K562 (cell line): Measurements from ENCODE around the gene EIF4E. TPM values are rescaled to one million over a fixed set of nuclear protein-coding genes. Genes with fewer than 3 reads are reported as not detected.
A peak's percentile ranks its signal among the peaks of the same experiment; 100 is the strongest.

Source experiments
- CC2D1A ChIP-seq: fragments of 450-650 bp; IDR thresholded peaks from 2 replicates; pipeline ENCODE4 v1.6.1; 2017; ENCODE audit warnings: mild to moderate bottlenecking
- CEBPB ChIP-seq: fragments of 450-650 bp; IDR thresholded peaks from 2 replicates; pipeline ENCODE4 v1.6.1; 2016; ENCODE audit warnings: missing genetic modification characterization, missing compliant biosample characterization
- ETV5 ChIP-seq: sonication (generic); formaldehyde crosslinking; IDR thresholded peaks from 2 replicates; pipeline ENCODE4 v1.4.0; 2020; ENCODE audit warnings: low read depth, mild to moderate bottlenecking, missing genetic modification reagents
- JUNB ChIP-seq: fragments of 450-650 bp; formaldehyde crosslinking; conservative IDR thresholded peaks from 2 replicates; pipeline ENCODE4 v1.4.0; 2020; ENCODE audit warnings: mild to moderate bottlenecking
- LEF1 ChIP-seq: fragments of 450-650 bp; IDR thresholded peaks from 2 replicates; pipeline ENCODE4 v1.6.1; 2016; ENCODE audit warnings: mild to moderate bottlenecking
- POLR3A ChIP-seq: IDR thresholded peaks from 2 replicates; pipeline ENCODE4 v1.6.1; 2011; ENCODE audit warnings: borderline replicate concordance, mild to moderate bottlenecking, moderate library complexity; ENCODE audit not compliant: insufficient read length, insufficient read depth; ENCODE audit errors: extremely low read depth
- PTBP1 ChIP-seq: fragments of 200-400 bp; formaldehyde crosslinking; IDR thresholded peaks from 2 replicates; pipeline ENCODE4 v1.6.1; 2017; ENCODE audit warnings: low read depth, low read length
- SPI1 ChIP-seq: IDR thresholded peaks from 2 replicates; pipeline ENCODE4 v1.6.1; 2011; ENCODE audit warnings: low read depth, low read length, control low read depth, borderline replicate concordance
- TOE1 ChIP-seq, 2 experiments: fragments of 450-650 bp in 1 of 2; sonication (generic) in 1 of 2; formaldehyde crosslinking in 1 of 2; IDR thresholded peaks; 2 replicates each; pipeline versions ENCODE4 v1.7.1 to v1.8.0; 2016 to 2022; ENCODE audit warnings: borderline replicate concordance in 2 of 2, mild to moderate bottlenecking in 2 of 2, antibody characterized with exemption in 1 of 2, inconsistent platforms in 1 of 2, low read depth in 1 of 2, missing genetic modification reagents in 1 of 2, moderate library complexity in 1 of 2
- ZNF121 ChIP-seq: sonication (generic); formaldehyde crosslinking; conservative IDR thresholded peaks from 2 replicates; pipeline ENCODE4 v1.8.0; 2022; ENCODE audit warnings: missing genetic modification reagents
- ZNF696 ChIP-seq: fragments of 250-450 bp; sonication (Bioruptor Pico); conservative IDR thresholded peaks from 2 replicates; pipeline ENCODE4 v1.4.0; 2020; ENCODE audit warnings: mild to moderate bottlenecking, moderate library complexity
- polyA plus RNA-seq, 8 experiments: library from polyadenylated mRNA; depleted of rRNA in 4 of 8; stranded (reverse) in 5 of 8; unstranded in 3 of 8; fragments of >200 nt; fragmentation: Nextera tagmentation in 2 of 8; fragmentation: Illumina TruSeq in 1 of 8; extraction: Ambion mirVana in 2 of 8; extraction: Trizol in 1 of 8; gene quantifications; 2 replicates each; pipeline versions ENCODE4 v1.2.1 to v1.2.3, GENCODE V29; 2011 to 2014; ENCODE audit warnings: inconsistent platforms in 1 of 8, missing spikeins in 1 of 8
- total RNA-seq, 7 experiments: library from RNA; depleted of rRNA in 6 of 7; stranded (reverse); fragments of >200 nt in 6 of 7; fragmentation: Illumina TruSeq in 2 of 7; extraction: Trizol in 2 of 7; gene quantifications; 2 replicates each; pipeline versions ENCODE4 v1.2.1 to v1.2.3, GENCODE V29; 2011 to 2021; ENCODE audit warnings: low replicate concordance in 1 of 7
- TF ChIP-seq, protein P1 (sequence below), 2 experiments: fragments of 250-450 bp in 1 of 2; fragments of 450-650 bp in 1 of 2; sonication (Bioruptor Pico) in 1 of 2; IDR thresholded peaks; 2 replicates each; pipeline versions ENCODE4 v1.6.1 to v1.8.0; 2016 to 2021; ENCODE audit warnings: mild to moderate bottlenecking in 2 of 2, moderate library complexity in 2 of 2, missing compliant biosample characterization in 1 of 2, missing genetic modification characterization in 1 of 2
- TF ChIP-seq, protein P2 (sequence below), 2 experiments: fragments of 450-650 bp in 1 of 2; sonication (generic) in 1 of 2; formaldehyde crosslinking in 1 of 2; IDR thresholded peaks in 1 of 2; conservative IDR thresholded peaks in 1 of 2; 2 replicates each; pipeline versions ENCODE4 v1.6.1 to v1.8.1; 2016 to 2023; ENCODE audit warnings: mild to moderate bottlenecking in 2 of 2, moderate library complexity in 2 of 2, inconsistent platforms in 1 of 2, missing genetic modification reagents in 1 of 2
- TF ChIP-seq, protein P3 (sequence below): sonication (generic); formaldehyde crosslinking; IDR thresholded peaks from 2 replicates; pipeline ENCODE4 v1.8.0; 2022; ENCODE audit warnings: mild to moderate bottlenecking, missing genetic modification reagents

EIF4E gene
- total and polyA plus RNA-seq, 9 of the 15 experiments (the other 6 are each of a cell fraction or from before 2014, with no cell fraction given), result 164 to 489 (median 179) TPM

DNA sequence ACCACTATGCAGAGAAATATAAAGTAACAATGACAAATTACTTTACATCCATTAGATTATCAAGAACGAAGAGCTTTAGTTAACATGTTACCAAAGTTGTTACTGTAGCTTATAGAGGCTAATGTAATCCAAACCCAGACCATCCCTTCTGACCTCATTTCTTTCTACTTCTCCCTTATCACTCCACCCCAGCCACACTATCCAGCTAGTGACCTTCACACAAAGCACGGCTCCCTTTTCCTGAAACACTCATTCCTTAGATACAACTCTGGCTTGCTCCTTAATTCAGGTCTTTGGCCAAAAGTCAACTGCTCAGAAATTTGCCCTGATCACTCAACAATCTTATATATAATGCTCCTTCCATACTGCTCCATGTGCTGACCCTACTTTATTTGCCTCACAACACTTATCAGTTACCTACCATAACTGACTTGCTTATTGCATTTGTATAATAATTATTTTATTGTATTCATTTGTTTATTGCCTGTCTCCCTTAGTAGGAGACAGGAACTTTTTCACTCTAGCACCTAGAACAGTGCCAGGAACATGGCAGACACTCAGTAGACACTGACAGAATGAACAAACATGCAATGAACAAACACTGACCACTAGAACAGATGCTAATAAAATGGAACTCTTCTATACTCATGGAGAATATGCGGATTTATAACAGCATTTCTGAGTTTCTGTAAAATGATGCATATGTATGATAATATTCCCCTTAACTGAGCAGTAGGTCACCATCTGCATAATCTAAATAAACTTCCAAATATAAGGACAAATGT is 67.6 kb downstream of the EIF4E start (continued):
- TF ChIP-seq ETV5 (CRISPR knock-in tag), result no peak
- TF ChIP-seq, protein P1, sequence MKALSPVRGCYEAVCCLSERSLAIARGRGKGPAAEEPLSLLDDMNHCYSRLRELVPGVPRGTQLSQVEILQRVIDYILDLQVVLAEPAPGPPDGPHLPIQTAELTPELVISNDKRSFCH (CRISPR knock-in tag; IDR thresholded peaks at IDR 0.05), result no peak
- TF ChIP-seq, protein P1 (tag; IDR thresholded peaks at IDR 0.05), result peak; percentile 95
- TF ChIP-seq CC2D1A, result peak; percentile 75; the same call in 1 of the 2 replicates
- TF ChIP-seq LEF1, result peak; percentile 87
- no peak for TF ChIP-seq ZNF696
- TF ChIP-seq, protein P2, sequence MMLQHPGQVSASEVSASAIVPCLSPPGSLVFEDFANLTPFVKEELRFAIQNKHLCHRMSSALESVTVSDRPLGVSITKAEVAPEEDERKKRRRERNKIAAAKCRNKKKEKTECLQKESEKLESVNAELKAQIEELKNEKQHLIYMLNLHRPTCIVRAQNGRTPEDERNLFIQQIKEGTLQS (IDR thresholded peaks at IDR 0.05), result peak; percentile 80
- TF ChIP-seq, protein P2 (CRISPR knock-in tag; conservative IDR thresholded peaks at IDR 0.05), result no peak
- TF ChIP-seq JUNB (CRISPR knock-in tag), result no peak
- TF ChIP-seq PTBP1, result no peak
- TF ChIP-seq SPI1, result no peak
- 0 out of 2 replicates have a peak, but pooled peaks have one; percentile 53 for TF ChIP-seq TOE1 (IDR thresholded peaks at IDR 0.05; ENCODE audit: borderline replicate concordance)
- no peak for TF ChIP-seq TOE1 (CRISPR knock-in tag; IDR thresholded peaks at IDR 0.05; ENCODE audit: borderline replicate concordance, low read depth)
- TF ChIP-seq, protein P3, sequence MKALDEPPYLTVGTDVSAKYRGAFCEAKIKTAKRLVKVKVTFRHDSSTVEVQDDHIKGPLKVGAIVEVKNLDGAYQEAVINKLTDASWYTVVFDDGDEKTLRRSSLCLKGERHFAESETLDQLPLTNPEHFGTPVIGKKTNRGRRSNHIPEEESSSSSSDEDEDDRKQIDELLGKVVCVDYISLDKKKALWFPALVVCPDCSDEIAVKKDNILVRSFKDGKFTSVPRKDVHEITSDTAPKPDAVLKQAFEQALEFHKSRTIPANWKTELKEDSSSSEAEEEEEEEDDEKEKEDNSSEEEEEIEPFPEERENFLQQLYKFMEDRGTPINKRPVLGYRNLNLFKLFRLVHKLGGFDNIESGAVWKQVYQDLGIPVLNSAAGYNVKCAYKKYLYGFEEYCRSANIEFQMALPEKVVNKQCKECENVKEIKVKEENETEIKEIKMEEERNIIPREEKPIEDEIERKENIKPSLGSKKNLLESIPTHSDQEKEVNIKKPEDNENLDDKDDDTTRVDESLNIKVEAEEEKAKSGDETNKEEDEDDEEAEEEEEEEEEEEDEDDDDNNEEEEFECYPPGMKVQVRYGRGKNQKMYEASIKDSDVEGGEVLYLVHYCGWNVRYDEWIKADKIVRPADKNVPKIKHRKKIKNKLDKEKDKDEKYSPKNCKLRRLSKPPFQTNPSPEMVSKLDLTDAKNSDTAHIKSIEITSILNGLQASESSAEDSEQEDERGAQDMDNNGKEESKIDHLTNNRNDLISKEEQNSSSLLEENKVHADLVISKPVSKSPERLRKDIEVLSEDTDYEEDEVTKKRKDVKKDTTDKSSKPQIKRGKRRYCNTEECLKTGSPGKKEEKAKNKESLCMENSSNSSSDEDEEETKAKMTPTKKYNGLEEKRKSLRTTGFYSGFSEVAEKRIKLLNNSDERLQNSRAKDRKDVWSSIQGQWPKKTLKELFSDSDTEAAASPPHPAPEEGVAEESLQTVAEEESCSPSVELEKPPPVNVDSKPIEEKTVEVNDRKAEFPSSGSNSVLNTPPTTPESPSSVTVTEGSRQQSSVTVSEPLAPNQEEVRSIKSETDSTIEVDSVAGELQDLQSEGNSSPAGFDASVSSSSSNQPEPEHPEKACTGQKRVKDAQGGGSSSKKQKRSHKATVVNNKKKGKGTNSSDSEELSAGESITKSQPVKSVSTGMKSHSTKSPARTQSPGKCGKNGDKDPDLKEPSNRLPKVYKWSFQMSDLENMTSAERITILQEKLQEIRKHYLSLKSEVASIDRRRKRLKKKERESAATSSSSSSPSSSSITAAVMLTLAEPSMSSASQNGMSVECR, result no peak
- no peak for TF ChIP-seq CEBPB (tag)
- TF ChIP-seq ZNF121 (CRISPR knock-in tag), result no peak
- TF ChIP-seq POLR3A, result no peak
